RPMI8226 (cell line): ENCODE data around the gene MPDZ.

ENCODE experiments used
- DNase-seq: peaks from one replicate; pipeline ENCODE4 v3.0.0-alpha.2; 2015

Gene MPDZ

DNA sequence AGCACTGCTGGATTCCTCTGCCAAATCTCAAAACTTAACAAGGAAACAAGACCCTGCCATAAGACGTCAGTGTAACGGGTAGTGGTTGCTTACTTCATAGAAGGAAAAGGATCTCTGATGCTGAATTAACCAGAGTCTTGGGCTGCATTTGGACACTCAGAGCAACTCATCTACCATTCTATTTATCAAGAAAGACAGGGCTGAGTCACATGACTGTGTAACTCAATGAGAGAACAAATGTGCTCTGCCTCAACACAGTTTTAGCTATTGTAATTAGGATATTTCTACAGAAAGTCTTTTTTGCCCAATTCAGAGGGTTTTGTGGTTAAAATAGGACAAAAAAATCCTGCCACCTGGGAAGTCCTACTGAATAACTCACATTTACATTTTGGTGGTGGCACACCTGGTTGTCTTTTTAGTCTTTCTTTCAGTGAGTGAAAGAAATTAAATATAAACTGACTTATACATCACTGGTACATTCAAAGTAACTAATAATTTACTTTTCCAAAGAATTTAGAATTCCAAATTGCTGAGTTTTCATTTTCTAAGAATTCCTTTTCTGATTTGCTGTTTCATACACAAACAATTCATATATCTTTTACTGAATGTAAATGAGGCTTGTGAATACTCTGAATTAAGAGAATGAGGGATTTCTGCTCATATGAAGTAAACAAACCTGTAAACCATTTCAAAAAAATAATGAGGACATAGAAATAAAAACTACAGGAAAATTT is 104.4 kb downstream of the MPDZ start:
- no peak for DNase-seq

DNA sequence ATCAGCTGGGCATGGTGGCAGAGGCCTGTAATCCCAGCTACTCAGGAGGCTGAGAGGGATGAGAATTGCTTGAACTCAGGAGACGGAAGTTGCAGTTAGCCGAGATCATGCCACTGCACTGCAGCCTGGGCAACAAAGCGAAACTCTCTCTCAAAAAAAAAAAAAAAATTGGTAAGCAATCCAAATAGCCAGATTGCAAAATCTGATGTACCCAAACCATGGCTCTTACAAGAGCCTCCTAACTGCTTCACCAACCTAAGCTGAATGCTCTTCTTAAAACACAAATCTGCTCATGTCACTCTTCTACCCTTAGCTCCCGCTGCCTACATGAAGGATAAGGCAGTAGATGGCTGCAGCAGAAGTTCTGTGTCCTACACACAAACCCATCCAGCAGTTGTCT is 105.9 kb downstream of the MPDZ start:
- DNase-seq: no peak

DNA sequence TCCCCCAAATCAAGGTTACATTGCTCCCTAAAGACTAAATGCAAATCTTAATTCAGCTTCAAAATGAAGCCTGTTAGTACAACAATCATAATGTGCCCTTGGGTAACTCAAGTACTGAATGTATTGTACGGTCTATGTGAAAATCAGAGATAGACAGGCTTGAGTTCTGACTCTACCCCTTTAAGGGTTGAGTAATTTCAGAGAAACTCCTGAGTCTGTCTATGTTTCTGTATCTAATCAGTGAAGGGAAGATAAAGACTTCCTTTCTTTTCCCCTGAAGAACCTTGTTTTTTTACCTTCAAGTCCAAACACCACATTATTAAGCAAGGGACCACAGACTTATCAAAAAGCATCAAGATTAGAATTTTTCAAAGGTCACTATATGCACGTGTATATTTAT is 108.2 kb downstream of the MPDZ start:
- no peak for DNase-seq

DNA sequence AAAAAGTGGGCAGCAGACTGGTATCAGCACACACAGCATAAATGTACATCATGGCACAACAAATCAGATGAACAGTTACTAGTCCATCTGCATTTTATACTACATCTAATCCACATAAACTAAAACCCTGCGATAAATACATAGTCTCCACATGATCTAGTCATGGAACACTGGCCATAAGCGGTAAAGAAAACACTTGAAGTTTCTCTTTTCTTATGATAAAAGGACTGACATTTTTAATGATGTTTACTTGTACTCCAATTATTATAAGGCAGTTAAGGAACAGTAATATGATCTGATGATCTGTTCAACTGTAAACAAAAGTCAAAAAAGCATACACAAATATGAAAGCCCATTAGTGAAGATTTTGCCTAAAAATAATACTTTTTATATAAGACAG is 112.5 kb downstream of the MPDZ start:
- DNase-seq: no peak

DNA sequence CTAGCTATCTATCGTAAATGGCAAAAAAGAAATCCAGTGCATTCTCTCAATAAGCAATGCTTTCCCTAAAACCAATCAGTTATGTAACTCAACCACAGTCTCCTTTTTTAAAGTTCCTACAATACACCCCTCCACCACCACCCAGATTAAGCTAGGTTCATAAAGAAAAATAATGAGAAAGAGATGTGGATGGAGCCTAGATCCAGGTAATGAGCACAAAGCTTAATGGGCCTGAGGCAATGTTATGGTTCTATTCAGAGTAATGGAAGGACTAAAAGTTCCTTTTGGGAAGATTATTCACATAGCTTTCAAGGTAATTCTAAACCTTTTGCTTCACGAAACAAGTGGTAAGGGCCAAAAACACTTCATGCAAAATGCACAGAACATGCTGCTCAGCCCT is 113.5 kb downstream of the MPDZ start:
- DNase-seq: no peak

DNA sequence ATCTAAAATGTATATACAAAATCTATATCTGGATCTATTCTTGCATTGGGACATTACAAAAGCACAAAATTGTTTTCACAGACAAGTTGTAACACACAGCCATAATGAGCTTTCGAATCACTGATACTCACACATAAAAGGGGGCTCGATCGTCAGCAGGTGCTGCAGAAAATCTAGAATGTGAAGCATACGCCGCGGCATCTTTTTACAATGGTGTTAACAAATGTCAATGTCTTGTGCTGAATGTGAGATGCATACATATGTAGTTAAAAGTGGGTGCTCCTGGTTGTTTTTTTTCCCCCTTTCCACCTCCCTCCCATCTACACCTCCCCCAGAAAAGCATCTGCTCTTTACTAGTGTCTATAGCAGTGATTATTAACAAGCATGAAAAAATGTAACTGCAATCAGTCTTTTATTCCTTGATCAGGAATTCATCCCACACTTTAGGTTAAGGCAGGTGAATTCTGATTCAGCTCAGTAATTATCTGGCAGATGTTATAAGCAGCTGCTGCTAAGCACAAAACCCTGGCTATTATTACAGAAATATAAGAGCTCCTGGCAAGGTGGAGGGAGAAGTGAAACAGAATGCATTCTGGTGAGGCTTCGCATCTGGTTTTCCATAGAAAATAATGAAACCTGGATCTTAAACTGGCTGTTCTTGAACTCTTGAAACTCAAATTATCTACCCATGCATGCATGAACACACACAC is 114.1 kb downstream of the MPDZ start:
- DNase-seq: no peak

DNA sequence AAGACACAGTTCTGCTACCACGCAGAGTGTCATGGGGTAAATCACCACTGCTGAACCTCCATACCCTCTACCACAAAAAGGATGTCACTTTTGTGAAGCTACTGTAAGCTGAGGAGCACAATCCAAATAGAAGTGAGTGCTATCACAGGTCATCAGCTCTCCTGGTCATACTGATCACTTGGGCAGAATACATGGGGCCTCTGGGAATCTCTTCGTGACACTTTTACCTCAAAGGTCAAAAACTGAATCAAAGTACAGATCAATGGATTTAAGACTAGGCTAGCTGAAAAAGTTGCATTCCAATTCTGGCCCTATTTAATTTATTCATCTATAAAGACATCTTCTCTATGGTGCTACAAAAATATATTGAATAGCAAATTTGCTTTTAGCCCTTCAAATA is 115.5 kb downstream of the MPDZ start:
- DNase-seq: no peak

DNA sequence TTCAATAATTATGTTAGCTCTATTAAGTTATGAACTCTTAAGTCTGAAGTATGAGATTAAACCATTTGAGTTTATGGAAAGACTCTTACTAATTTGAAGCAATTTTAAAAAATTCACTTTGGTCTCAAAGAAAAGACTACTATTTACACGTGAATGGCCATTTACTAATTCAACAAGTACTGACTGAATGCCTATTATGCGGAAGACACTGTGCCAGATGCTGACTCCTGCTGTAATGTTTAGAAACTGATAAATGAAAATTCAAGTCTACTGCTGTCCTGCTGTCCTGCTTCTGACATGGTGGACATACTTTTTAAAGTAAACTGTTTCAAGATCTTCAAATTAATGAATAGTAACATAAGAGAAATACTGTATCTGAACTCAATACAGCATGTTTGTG is 116.2 kb downstream of the MPDZ start:
- no peak for DNase-seq

DNA sequence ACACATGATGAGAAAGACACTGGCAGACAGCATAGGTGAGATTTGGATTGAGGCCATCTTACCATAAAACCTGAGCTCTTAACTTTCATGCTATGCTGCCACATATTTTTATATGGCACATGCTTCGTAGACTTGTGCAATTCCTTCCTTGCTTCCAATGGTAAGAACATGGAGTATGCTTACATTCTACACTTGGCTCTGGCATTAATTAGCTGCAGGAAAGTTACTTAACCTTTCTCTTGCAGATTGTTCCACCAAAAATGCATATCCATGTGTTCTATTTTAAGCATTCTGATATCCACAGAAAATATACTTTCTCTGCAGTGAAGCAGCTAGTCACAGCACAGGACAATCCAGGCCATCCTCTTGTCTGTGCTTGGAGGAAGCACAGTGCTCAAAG is 119.4 kb downstream of the MPDZ start:
- no peak for DNase-seq

DNA sequence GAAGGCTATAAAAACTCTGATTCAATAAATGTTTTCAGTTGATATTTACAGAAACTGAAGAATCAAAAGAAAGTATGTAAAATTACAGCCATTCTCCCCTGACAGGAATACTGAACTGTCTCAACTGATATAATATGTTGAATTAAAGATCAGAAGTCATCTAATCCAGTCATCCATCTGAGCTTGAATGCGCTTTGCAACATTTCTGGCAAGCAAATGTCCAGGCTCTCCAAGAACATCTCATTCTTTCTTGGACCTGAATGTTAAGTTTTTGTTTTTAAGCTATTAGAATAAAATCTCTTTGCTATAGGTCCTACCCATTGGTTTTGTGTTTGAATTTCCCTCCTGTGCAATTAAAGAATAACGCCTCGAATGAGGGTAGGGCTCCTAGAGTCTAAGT is 120.5 kb downstream of the MPDZ start:
- DNase-seq: no peak

DNA sequence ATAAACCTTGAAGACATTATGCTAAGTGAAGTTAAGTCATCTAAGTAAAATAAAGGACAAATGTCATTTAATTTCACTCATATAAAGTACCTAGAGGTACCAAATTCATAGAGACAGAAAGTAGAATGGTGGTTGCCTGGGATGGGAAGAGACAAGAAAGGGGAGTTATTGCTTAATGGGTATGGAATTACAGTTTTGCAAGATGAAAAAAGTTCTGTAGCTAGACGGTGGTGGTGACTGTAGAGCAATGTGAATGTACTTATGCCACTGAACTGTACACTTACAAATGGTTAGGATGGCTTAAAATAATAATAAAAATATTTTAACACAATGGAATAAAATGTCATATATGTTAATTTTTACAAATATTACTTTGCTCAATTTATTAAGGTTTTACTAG is 128.0 kb downstream of the MPDZ start:
- DNase-seq: no peak

DNA sequence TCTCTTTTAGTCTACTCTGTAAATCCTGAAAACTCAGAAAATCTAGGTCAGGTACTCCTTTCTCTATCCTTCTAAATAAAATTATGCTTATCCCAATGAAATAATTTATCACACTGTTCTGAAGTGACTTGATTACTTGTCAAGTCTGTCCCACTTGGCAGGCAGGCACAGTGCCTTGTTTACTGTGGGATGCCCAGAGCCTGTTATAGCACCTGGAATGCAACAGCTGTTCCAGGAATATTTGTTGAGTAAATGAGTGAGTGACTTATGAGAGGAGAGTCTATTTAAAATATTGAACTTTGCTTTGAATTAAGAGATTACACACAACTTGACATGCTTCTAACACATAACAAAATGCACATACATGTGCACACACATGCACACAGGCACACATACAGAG is 130.0 kb downstream of the MPDZ start:
- no peak for DNase-seq

DNA sequence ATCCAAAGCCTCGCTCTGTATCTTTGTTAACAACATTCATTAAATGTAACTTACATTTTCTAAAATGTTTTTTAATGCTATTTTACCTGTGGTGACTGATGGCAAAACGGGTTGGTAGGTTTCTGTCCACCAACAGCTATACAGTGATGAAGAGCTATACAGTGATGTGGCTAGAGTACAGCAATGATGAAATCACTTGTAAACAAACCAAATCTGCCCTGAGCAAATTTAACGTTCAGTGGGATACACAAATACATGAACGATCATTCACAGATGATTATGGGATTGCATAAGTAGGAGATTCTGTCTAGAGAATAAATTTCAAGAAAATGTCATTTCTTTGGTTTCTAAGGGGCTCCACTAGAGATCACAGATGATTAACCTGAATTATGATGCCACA is 132.7 kb downstream of the MPDZ start:
- DNase-seq: no peak

DNA sequence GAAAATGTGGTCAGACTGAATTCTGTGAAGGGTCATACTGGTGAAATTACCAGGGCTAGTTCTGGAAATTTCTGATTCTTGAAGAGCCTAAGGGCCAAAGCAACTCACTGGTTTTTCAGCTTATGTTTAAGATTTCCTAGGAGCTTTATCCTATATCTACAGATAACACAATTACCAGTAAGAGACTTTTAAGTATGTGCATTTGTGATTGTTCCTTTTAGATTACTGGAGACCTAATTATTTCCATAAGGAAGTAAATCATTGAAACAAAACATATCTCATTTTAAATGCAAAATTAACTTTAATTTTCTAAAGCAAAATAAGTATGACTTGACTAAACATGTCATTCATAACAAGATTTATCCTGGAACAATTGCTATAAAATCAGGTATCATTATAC is 134.2 kb downstream of the MPDZ start:
- no peak for DNase-seq

DNA sequence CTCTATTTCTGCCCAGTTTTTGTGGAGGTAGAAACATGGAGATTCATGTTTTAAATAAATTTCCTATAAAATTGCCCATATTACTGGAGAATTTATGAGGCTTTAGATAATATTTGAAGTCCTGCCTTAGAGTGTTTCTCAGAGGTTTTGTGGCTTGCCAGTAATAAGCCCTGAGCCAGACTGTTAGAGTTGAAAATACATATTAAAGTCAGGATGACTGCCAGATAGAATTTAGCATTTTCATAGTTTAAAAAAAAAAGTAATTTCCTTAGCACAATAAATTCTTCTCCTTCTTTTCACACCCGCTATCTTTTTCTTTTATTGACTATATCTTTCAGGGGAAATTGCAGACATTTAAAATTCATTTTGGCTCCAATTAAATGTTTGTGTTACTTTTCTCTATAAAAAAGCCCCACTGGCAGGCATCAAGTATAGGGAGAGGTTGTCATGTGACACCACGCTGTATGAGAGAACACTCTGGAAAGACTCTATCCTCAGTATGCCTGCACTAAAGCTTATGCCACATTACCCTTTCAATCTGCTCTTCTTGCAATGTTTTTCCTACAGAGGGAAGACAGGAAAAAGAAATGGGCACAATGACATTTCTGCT is 135.2 kb downstream of the MPDZ start:
- DNase-seq: no peak

DNA sequence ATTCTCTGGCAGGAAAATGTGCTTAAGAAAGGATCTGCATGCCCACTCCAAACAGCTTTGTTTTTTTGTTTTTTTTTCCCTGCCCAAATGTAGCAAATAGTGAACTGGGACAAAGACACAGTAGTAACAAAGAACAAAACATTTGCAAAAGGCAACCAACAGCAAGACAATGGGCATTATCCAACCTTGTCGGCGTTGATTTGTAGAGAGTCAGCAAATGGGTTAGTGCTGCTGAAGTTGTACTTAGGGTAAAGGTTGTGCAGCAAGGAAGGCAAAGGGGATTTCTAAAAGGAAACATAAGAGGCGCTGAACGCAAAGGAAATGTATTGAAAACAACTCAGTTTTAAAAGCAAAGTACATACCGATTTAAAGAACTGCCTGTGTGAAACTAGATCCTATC is 136.2 kb downstream of the MPDZ start:
- no peak for DNase-seq

DNA sequence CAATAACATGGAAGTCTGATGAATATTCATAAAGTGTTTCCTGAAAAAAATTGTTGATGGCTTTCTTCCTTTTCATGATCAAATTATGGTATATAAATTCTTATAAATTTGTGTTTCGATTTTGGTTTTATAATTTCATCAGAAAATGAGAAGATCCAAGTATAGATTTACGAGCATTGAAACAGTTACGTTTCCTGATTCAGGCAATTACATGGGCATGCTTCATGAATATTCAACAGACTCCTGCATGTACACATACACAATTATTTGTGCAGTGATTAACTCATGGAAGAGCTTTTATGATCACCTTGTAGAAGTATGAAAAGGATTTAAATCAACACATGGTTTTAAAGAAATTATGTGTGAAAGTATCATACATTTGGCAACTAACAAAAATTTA is 136.7 kb downstream of the MPDZ start:
- DNase-seq: no peak

DNA sequence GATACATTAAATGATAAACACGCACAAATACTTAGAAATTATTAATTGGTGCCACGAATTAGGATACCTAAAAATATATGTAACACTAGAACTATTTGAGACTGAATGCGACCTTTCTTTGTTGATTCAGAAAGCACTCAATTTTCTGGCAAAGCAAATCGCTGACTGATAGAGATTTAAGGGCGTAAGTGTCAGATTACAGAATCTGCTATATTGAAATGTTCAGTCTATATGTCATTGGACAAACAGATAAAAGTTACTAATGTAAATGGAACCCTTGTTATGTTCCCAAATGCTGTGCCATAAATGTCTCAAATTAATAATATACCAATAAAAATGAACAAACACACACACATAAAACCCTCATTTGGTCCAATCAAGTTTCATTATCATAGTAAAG is 137.9 kb downstream of the MPDZ start:
- no peak for DNase-seq

DNA sequence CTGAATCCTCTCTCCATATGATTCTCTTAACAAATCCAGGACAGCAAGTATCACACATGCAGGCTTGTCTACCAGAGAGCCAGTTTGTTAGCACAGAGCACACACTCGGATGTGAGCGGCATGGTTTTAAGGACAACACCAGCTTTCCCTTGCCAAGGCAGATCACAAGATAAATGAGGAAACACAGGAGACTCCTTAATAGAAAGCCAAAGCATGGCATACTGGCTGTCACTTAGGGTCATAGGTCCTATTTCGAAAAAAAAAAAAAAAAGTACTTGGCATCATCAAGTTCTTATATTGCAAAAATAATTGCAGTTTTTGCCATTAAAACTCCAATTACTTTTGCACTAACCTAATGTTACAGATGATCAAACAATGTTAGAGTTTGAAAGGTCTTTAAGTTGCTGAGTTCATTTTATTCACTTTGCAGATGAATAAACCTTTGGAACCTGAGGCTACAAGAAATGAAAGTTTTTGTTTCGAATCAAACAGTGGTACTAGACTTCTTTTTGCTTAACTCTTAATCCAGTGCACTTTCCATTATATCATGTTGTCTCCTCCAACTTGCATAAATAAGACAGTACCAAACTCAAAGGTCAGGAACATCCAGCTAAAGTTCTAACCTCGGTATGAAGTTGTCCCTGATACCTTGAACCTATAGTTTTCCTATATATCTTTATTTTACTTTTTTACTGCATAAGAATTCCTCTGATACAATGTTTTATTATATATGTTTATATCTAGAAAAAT is 138.5 kb downstream of the MPDZ start:
- DNase-seq: no peak

DNA sequence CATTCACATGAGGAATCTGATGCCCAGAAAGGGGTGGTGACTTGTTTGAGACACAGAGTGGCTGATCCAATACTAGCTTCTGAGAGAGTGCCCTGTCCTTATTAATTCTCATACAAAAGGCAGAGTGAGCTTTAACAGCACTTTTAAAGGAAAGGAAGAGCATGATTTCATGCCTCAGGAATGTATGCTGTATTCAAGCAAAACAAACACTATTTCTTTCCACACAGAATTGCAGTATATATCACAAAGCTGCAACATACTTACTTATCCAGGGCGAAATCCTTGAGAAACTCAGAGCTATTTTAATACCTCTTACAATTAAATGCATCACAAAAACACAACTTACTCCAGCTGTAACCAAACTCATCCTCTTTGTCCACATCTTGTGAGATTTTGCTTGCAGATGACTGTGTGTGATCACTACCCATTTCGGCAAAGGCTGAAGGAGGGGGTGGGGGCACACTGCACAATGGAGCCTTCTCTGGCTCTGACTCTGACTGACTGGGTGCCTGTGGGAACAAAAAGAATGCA is 139.8 kb downstream of the MPDZ start:
- DNase-seq: no peak

DNA sequence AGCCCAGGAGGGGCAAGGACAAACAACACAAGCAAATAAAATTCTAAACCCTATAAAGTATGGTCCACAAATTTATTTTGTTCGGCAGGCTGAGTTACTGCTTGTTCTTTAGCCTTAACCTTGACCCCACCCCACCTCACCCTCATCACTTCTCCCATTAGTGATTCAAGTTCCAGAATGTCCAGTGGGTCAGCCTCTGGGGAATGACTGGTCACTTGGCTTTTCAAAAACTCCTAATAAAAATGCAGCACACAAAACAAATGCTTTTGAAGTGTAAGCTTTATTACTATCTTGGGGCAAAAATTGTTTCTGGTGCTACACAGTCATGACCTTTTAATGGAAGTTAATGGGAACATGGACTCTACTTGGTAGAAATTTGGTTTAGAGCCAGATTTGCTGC is 142.1 kb downstream of the MPDZ start:
- DNase-seq: no peak

DNA sequence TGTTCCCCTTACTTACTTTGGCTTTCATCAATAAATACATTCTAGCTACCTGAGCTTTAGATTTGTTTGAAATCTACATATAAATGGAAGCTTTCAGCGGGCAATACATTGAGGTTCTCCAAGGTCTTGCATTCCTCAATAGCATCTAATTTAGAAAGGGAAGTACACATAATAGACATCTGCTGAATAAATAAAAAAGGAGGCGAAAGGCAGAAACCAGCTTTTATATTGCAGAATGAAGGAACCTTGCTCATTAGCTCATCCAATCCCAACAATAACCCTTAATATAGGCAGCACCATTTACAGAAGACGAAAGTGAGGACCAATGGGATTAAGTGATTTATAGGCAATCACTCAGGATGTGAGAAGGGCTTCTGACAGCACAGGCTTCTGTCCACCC is 147.5 kb downstream of the MPDZ start:
- no peak for DNase-seq

DNA sequence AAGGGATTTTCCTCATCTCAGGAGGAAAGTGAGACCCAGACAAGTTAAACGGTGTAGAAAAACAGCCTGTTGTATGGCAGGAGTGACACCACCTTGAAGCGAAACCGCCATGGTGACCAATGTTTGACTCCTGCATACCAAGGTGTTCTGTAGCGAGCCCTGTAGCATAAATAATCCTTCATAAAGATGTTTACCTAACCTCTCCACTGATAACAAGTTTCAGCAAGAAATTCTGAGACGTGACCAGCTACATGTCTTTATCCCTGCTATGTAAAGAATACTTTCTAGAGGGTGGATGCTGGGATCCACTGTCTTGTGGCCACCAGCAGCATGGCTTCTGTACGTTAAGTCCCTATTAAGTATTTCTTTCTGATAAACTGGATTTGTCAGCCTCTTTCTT is 148.1 kb downstream of the MPDZ start:
- no peak for DNase-seq
